ENCODE data around the gene SLC22A23.

The SLC22A23 gene

GRCh38 chr6:3421143-3421542 lies 35.7 kb downstream of the SLC22A23 start:
- DNase-seq (ENCODE audit: low spot score) = no peak

GRCh38 chr6:3419624-3420272 lies 37.1 kb downstream of the SLC22A23 start:
- DNase-seq (ENCODE audit: low spot score) = no peak

GRCh38 chr6:3418496-3419060 lies 38.3 kb downstream of the SLC22A23 start:
- DNase-seq (ENCODE audit: low spot score) = no peak

GRCh38 chr6:3417473-3417872 lies 39.4 kb downstream of the SLC22A23 start:
- DNase-seq (ENCODE audit: low spot score) = no peak

- DNase-seq (ENCODE audit: low spot score) = no peak
These were observed 41.4 kb downstream of the SLC22A23 start for GRCh38 chr6:3415490-3415889.

- no peak for DNase-seq (ENCODE audit: low spot score)
These were observed 41.8 kb downstream of the SLC22A23 start for GRCh38 chr6:3415082-3415453.

- no peak for DNase-seq (ENCODE audit: low spot score)
These were observed 42.3 kb downstream of the SLC22A23 start for GRCh38 chr6:3414327-3415081.

GRCh38 chr6:3413592-3413991 lies 43.3 kb downstream of the SLC22A23 start:
- DNase-seq (ENCODE audit: low spot score) = no peak

GRCh38 chr6:3412779-3413500 lies 43.9 kb downstream of the SLC22A23 start:
- no peak for DNase-seq (ENCODE audit: low spot score)

- DNase-seq (ENCODE audit: low spot score) = no peak
These were observed 44.7 kb downstream of the SLC22A23 start for GRCh38 chr6:3411967-3412778.

- peak; percentile 65 for DNase-seq (ENCODE audit: low spot score)
These were observed 46.2 kb downstream of the SLC22A23 start for GRCh38 chr6:3410385-3411360.

- no peak for DNase-seq (ENCODE audit: low spot score)
These were observed 47.0 kb downstream of the SLC22A23 start for GRCh38 chr6:3409699-3410384.

- no peak for DNase-seq (ENCODE audit: low spot score)
These were observed 48.2 kb downstream of the SLC22A23 start for GRCh38 chr6:3408665-3409064.

- no peak for DNase-seq (ENCODE audit: low spot score)
These were observed 49.0 kb downstream of the SLC22A23 start for GRCh38 chr6:3407840-3408239.

- DNase-seq (ENCODE audit: low spot score) = no peak
These were observed 49.7 kb downstream of the SLC22A23 start for GRCh38 chr6:3406891-3407809.

- DNase-seq (ENCODE audit: low spot score) = no peak
These were observed 50.5 kb downstream of the SLC22A23 start for GRCh38 chr6:3406362-3406821.

- no peak for DNase-seq (ENCODE audit: low spot score)
These were observed 51.2 kb downstream of the SLC22A23 start for GRCh38 chr6:3405679-3406078.

- DNase-seq (ENCODE audit: low spot score) = no peak
These were observed 51.7 kb downstream of the SLC22A23 start for GRCh38 chr6:3405182-3405518.
